Stimulated activated memory B cell treated with anti-CD40 and anti-IgM and Interleukin-4, amounts not matched to agents 10 μg/mL and 1 μg/mL and 100 μg/mL, for 72 hours (primary cell): Measurements from ENCODE around the gene OSM.

Experiments used
- ATAC-seq: fragments of 150-1000 bp; cut with Tn5 transposase; 2 replicates; pipeline ENCODE4 v1.10.0; 2021
- H3K27ac Mint-ChIP-seq: one replicate; pipeline ENCODE4 v1.8.0; 2022; ENCODE audit warnings: mild to moderate bottlenecking, mixed read lengths
- H3K27me3 Mint-ChIP-seq: one replicate; pipeline ENCODE4 v1.8.0; 2022; ENCODE audit warnings: mixed read lengths
- H3K36me3 Mint-ChIP-seq: one replicate; pipeline ENCODE4 v1.8.0; 2022; ENCODE audit warnings: mixed read lengths
- H3K4me1 Mint-ChIP-seq: one replicate; pipeline ENCODE4 v1.8.0; 2022; ENCODE audit warnings: mixed read lengths
- H3K4me3 Mint-ChIP-seq: one replicate; pipeline ENCODE4 v1.8.0; 2022; ENCODE audit warnings: mild to moderate bottlenecking, moderate library complexity, mixed read lengths
- H3K9me3 Mint-ChIP-seq: one replicate; pipeline ENCODE4 v1.8.0; 2022; ENCODE audit warnings: mixed read lengths

OSM gene

GRCh38 chr22:30282616-30283046 is 16.0 kb upstream of the OSM start:
- H3K36me3 Mint-ChIP-seq, result peaks cover 14% of the 10 kb centered on the region
- peaks cover 34% of the 10 kb centered on the region for H3K27me3 Mint-ChIP-seq
- ATAC-seq, result no peak
- H3K27ac Mint-ChIP-seq, result no peak overlapping the region
- H3K4me1 Mint-ChIP-seq, result peaks cover 2% of the 10 kb centered on the region
- H3K4me3 Mint-ChIP-seq, result no peak overlapping the region
- H3K9me3 Mint-ChIP-seq, result no peaks in the 10 kb centered on the region

GRCh38 chr22:30280505-30280904 is 13.9 kb upstream of the OSM start:
- Mint-ChIP-seq H3K27me3 (peaks cover 49% of the 10 kb centered on the region), H3K9me3 (no peaks in the 10 kb centered on the region), H3K36me3 (peaks cover 14% of the 10 kb centered on the region), H3K27ac (no peak overlapping the region), H3K4me1 (peaks cover 10% of the 10 kb centered on the region), H3K4me3 (no peak overlapping the region)
- no peak for ATAC-seq

- Mint-ChIP-seq H3K9me3 (no peaks in the 10 kb centered on the region), H3K27ac (no peak overlapping the region), H3K4me3 (no peak overlapping the region), H3K27me3 (peaks cover 49% of the 10 kb centered on the region), H3K36me3 (peaks cover 8% of the 10 kb centered on the region), H3K4me1 (peaks cover 13% of the 10 kb centered on the region)
- no peak for ATAC-seq
These were observed 13.3 kb upstream of the OSM start for GRCh38 chr22:30279932-30280331.

- H3K36me3 Mint-ChIP-seq, result peaks cover under 1% of the 10 kb centered on the region
- H3K27me3 Mint-ChIP-seq, result peaks cover 49% of the 10 kb centered on the region
- ATAC-seq, result peak; percentile 22
- no peak overlapping the region for H3K27ac Mint-ChIP-seq
- H3K4me3 Mint-ChIP-seq, result no peak overlapping the region
- peaks cover 13% of the 10 kb centered on the region for H3K4me1 Mint-ChIP-seq
- H3K9me3 Mint-ChIP-seq, result no peaks in the 10 kb centered on the region
These were observed 12.6 kb upstream of the OSM start for GRCh38 chr22:30279046-30279788.

- no peak for ATAC-seq
- Mint-ChIP-seq H3K9me3 (no peaks in the 10 kb centered on the region), H3K27ac (no peak overlapping the region), H3K27me3 (peaks cover 49% of the 10 kb centered on the region), H3K4me3 (no peak overlapping the region), H3K4me1 (peaks cover 13% of the 10 kb centered on the region), H3K36me3 (no peaks in the 10 kb centered on the region)
These were observed 11.1 kb upstream of the OSM start for GRCh38 chr22:30277547-30278344.

- Mint-ChIP-seq H3K4me3 (no peak overlapping the region), H3K36me3 (no peaks in the 10 kb centered on the region), H3K27me3 (peaks cover 40% of the 10 kb centered on the region), H3K4me1 (peaks cover 13% of the 10 kb centered on the region), H3K9me3 (no peaks in the 10 kb centered on the region), H3K27ac (peak overlapping the region; percentile 55)
- no peak for ATAC-seq
These were observed 9.4 kb upstream of the OSM start for GRCh38 chr22:30276039-30276438.

GRCh38 chr22:30275625-30276024 is 9.0 kb upstream of the OSM start:
- ATAC-seq, result no peak
- Mint-ChIP-seq H3K4me1 (peaks cover 13% of the 10 kb centered on the region), H3K36me3 (peaks cover 3% of the 10 kb centered on the region), H3K27ac (peak overlapping the region; percentile 55), H3K4me3 (no peak overlapping the region), H3K9me3 (no peaks in the 10 kb centered on the region), H3K27me3 (peaks cover 40% of the 10 kb centered on the region)

- Mint-ChIP-seq H3K4me3 (no peak overlapping the region), H3K36me3 (peaks cover 15% of the 10 kb centered on the region), H3K27me3 (peaks cover 33% of the 10 kb centered on the region), H3K9me3 (no peaks in the 10 kb centered on the region), H3K27ac (no peak overlapping the region), H3K4me1 (peaks cover 13% of the 10 kb centered on the region)
- ATAC-seq, result no peak
These were observed 7.8 kb upstream of the OSM start for GRCh38 chr22:30274437-30274812.

GRCh38 chr22:30273711-30274436 is 7.2 kb upstream of the OSM start:
- ATAC-seq, result no peak
- no peaks in the 10 kb centered on the region for H3K9me3 Mint-ChIP-seq
- no peak overlapping the region for H3K27ac Mint-ChIP-seq
- H3K36me3 Mint-ChIP-seq, result peaks cover 17% of the 10 kb centered on the region
- H3K4me3 Mint-ChIP-seq, result no peak overlapping the region
- peaks cover 13% of the 10 kb centered on the region for H3K4me1 Mint-ChIP-seq
- peaks cover 28% of the 10 kb centered on the region for H3K27me3 Mint-ChIP-seq

GRCh38 chr22:30272781-30273601 is 6.3 kb upstream of the OSM start:
- H3K4me1 Mint-ChIP-seq, result peaks cover 22% of the 10 kb centered on the region
- ATAC-seq, result no peak
- H3K9me3 Mint-ChIP-seq, result no peaks in the 10 kb centered on the region
- H3K36me3 Mint-ChIP-seq, result peaks cover 17% of the 10 kb centered on the region
- no peak overlapping the region for H3K27ac Mint-ChIP-seq
- H3K27me3 Mint-ChIP-seq, result peaks cover 19% of the 10 kb centered on the region
- H3K4me3 Mint-ChIP-seq, result no peak overlapping the region

- Mint-ChIP-seq H3K27ac (no peak overlapping the region), H3K4me3 (no peak overlapping the region), H3K4me1 (peaks cover 36% of the 10 kb centered on the region), H3K27me3 (peaks cover 4% of the 10 kb centered on the region), H3K9me3 (no peaks in the 10 kb centered on the region), H3K36me3 (peaks cover 17% of the 10 kb centered on the region)
- no peak for ATAC-seq
These were observed 4.2 kb upstream of the OSM start for GRCh38 chr22:30270832-30271231.

- no peak for ATAC-seq
- H3K9me3 Mint-ChIP-seq, result no peaks in the 10 kb centered on the region
- peaks cover 17% of the 10 kb centered on the region for H3K36me3 Mint-ChIP-seq
- peaks cover 42% of the 10 kb centered on the region for H3K4me1 Mint-ChIP-seq
- H3K27me3 Mint-ChIP-seq, result no peaks in the 10 kb centered on the region
- H3K4me3 Mint-ChIP-seq, result peak overlapping the region; percentile 30
- H3K27ac Mint-ChIP-seq, result peak overlapping the region; percentile 90
These were observed 1.7 kb upstream of the OSM start for GRCh38 chr22:30268331-30268730.

GRCh38 chr22:30267382-30268302 is 991 bp upstream of the OSM start:
- peaks cover 17% of the 10 kb centered on the region for H3K36me3 Mint-ChIP-seq
- ATAC-seq, result no peak
- peak overlapping the region; percentile 86 for H3K4me3 Mint-ChIP-seq
- H3K27ac Mint-ChIP-seq, result peak overlapping the region; percentile 90
- H3K27me3 Mint-ChIP-seq, result no peaks in the 10 kb centered on the region
- H3K9me3 Mint-ChIP-seq, result no peaks in the 10 kb centered on the region
- peaks cover 49% of the 10 kb centered on the region for H3K4me1 Mint-ChIP-seq
